GM18507 (cell line): ENCODE measurements around the gene CDHR2.

Experiments
- DNase-seq: peaks from one replicate; pipeline ENCODE4 v3.0.0; 2011; ENCODE audit warnings: low read depth; ENCODE audit not compliant: insufficient read length; ENCODE audit errors: extremely low spot score
- FAIRE-seq: peaks from 2 replicates; lab custom pipeline; 2011; peaks lifted over from hg19 to GRCh38; lab: Jason Lieb, UNC

Gene CDHR2

GRCh38 chr5:176608937-176609723 is 60.0 kb downstream of the CDHR2 start:
- DNase-seq, result no peak
- FAIRE-seq, result no peak

- DNase-seq (peak; percentile 89), FAIRE-seq (peak; percentile 29)
Observed at GRCh38 chr5:176609724-176610434, 60.7 kb downstream of the CDHR2 start, which contains the start of gene GPRIN1. GPRIN1 (minus strand) TSS chr5:176610156; CDS start chr5:176599834, 10,322 bp downstream.

GRCh38 chr5:176610435-176610773 is 61.3 kb downstream of the CDHR2 start:
- DNase-seq (no peak), FAIRE-seq (no peak)

- no peak for FAIRE-seq
- no peak for DNase-seq
Observed at GRCh38 chr5:176611435-176611834, 62.3 kb downstream of the CDHR2 start.

- DNase-seq (no peak), FAIRE-seq (no peak)
Observed at GRCh38 chr5:176612008-176612407, 62.9 kb downstream of the CDHR2 start.

- no peak for FAIRE-seq
- no peak for DNase-seq
Observed at GRCh38 chr5:176612855-176613254, 63.7 kb downstream of the CDHR2 start.

GRCh38 chr5:176614805-176615478 is 65.8 kb downstream of the CDHR2 start:
- DNase-seq (no peak), FAIRE-seq (no peak)

- DNase-seq, result no peak
- no peak for FAIRE-seq
Observed at GRCh38 chr5:176616511-176616910, 67.4 kb downstream of the CDHR2 start.

GRCh38 chr5:176618783-176619182 is 69.6 kb downstream of the CDHR2 start:
- DNase-seq (no peak), FAIRE-seq (no peak)

GRCh38 chr5:176619203-176619568 is 70.0 kb downstream of the CDHR2 start:
- FAIRE-seq, result peak; percentile 46

GRCh38 chr5:176619569-176620332 is 70.6 kb downstream of the CDHR2 start:
- FAIRE-seq (no peak), DNase-seq (no peak)

More at GRCh38 chr5:176619203-176619568, 70.0 kb downstream of the CDHR2 start:
- peak; percentile 70 for DNase-seq

GRCh38 chr5:176620333-176620981 is 71.3 kb downstream of the CDHR2 start:
- DNase-seq (no peak), FAIRE-seq (no peak)

GRCh38 chr5:176621661-176622079 is 72.5 kb downstream of the CDHR2 start:
- FAIRE-seq, result no peak
- DNase-seq, result no peak

- DNase-seq (no peak), FAIRE-seq (no peak)
Observed at GRCh38 chr5:176624142-176624541, 75.0 kb downstream of the CDHR2 start.

GRCh38 chr5:176624938-176625337 is 75.8 kb downstream of the CDHR2 start:
- FAIRE-seq (no peak), DNase-seq (no peak)

GRCh38 chr5:176625512-176625911 is 76.4 kb downstream of the CDHR2 start:
- no peak for FAIRE-seq
- DNase-seq, result no peak

GRCh38 chr5:176625966-176626875 is 77.1 kb downstream of the CDHR2 start:
- DNase-seq (no peak), FAIRE-seq (no peak)

- DNase-seq, result no peak
Observed at GRCh38 chr5:176626876-176627236, 77.7 kb downstream of the CDHR2 start.

More at GRCh38 chr5:176626876-176627236, 77.7 kb downstream of the CDHR2 start:
- no peak for FAIRE-seq
